PC-9 (cell line): Measurements from ENCODE around the gene EIF3B. TPM values are rescaled to one million over a fixed set of nuclear protein-coding genes. Genes with fewer than 3 reads are reported as not detected.
"Not testable (repeated sequence)": the region's sequence is repeated elsewhere in the genome, so short reads cannot be mapped to it uniquely, and the experiment has no call there.

Source experiments
- BruUV-seq: library from RNA; stranded (reverse); fragments of 400-500 nt; replicated peaks from 2 replicates; lab custom pipeline; 2021; lab: Mats Ljungman, UMichigan
- CTCF ChIA-PET: fragments of 300-600 bp; sonication (Branson Sonifier 250); formaldehyde crosslinking; loops from one replicate; lab custom pipeline; 2022; ENCODE audit warnings: antibody characterized with exemption; lab: Charles Lee
- POLR2A ChIA-PET: fragments of 300-600 bp; sonication (Branson Sonifier 250); formaldehyde crosslinking; loops from one replicate; lab custom pipeline; 2022; ENCODE audit warnings: antibody characterized with exemption; ENCODE audit not compliant: unreplicated experiment; lab: Charles Lee
- DNase-seq, 2 experiments: peaks; one replicate each; pipeline versions ENCODE4 v3.0.0 to v3.0.0-alpha.2; 2015 to 2022; ENCODE audit warnings: mixed read lengths in 1 of 2
- H2AFZ ChIP-seq: fragments of 200-600 bp; sonication (generic); 2 replicates; pipeline ENCODE4 v1.8.1; 2017; ENCODE audit warnings: antibody characterized with exemption
- H3F3A ChIP-seq: fragments of 200-600 bp; sonication (generic); 2 replicates; pipeline ENCODE4 v1.8.1; 2017; ENCODE audit warnings: antibody characterized with exemption, mild to moderate bottlenecking, low read depth; ENCODE audit not compliant: insufficient read depth
- H3K27ac ChIP-seq: fragments of 200-600 bp; sonication (generic); 2 replicates; pipeline ENCODE4 v1.6.1; 2016; ENCODE audit warnings: mixed run types
- H3K27me3 ChIP-seq: fragments of 200-600 bp; sonication (generic); 2 replicates; pipeline ENCODE4 v1.6.1; 2016; ENCODE audit warnings: low read depth, mixed run types; ENCODE audit not compliant: insufficient read depth
- H3K36me3 ChIP-seq: fragments of 200-600 bp; sonication (generic); 2 replicates; pipeline ENCODE4 v1.6.1; 2016; ENCODE audit warnings: low read depth, mixed run types
- H3K4me1 ChIP-seq: fragments of 200-600 bp; sonication (generic); replicated peaks from 2 replicates; pipeline ENCODE4 v1.6.1; 2016; ENCODE audit warnings: mixed run types; ENCODE audit not compliant: insufficient read depth
- H3K4me2 ChIP-seq: fragments of 200-600 bp; sonication (generic); 2 replicates; pipeline ENCODE4 v1.6.1; 2017; ENCODE audit warnings: mixed run types
- H3K4me3 ChIP-seq: fragments of 200-600 bp; sonication (generic); 2 replicates; pipeline ENCODE4 v1.6.1; 2016; ENCODE audit warnings: mixed run types
- H3K79me2 ChIP-seq: fragments of 200-600 bp; sonication (generic); 2 replicates; pipeline ENCODE4 v1.6.1; 2017; ENCODE audit warnings: low read depth, mixed run types
- H3K9me2 ChIP-seq: fragments of 200-600 bp; sonication (generic); 2 replicates; pipeline ENCODE4 v1.8.1; 2017; ENCODE audit warnings: mild to moderate bottlenecking; ENCODE audit not compliant: insufficient read depth
- H3K9me3 ChIP-seq: fragments of 200-600 bp; sonication (generic); 2 replicates; pipeline ENCODE4 v1.8.1; 2016; ENCODE audit warnings: low read depth; ENCODE audit not compliant: insufficient read depth
- H4K20me1 ChIP-seq: fragments of 200-600 bp; sonication (generic); 2 replicates; pipeline ENCODE4 v1.8.1; 2017; ENCODE audit not compliant: insufficient read depth
- EZH2 ChIP-seq: fragments of 200-600 bp; sonication (generic); IDR thresholded peaks from 2 replicates; pipeline ENCODE4 v1.8.0; 2017; ENCODE audit warnings: antibody characterized with exemption, low read depth
- intact Hi-C: fragments of 100-400 bp; cut with micrococcal nuclease; formaldehyde crosslinking; loops from one replicate; pipeline ENCODE4 v1.10.0; 2022; ENCODE audit not compliant: unreplicated experiment
- total RNA-seq: library from RNA; stranded (reverse); gene quantifications from 2 replicates; pipeline ENCODE4 v1.2.3, GENCODE V29; 2021
- TF ChIP-seq, protein P1 (sequence below): fragments of 200-600 bp; sonication (generic); conservative IDR thresholded peaks from 2 replicates; pipeline ENCODE4 v1.6.1; 2017; ENCODE audit warnings: mixed run types, antibody characterized with exemption, mild to moderate bottlenecking, moderate library complexity

EIF3B gene
- total RNA-seq, 1 experiment from 2014 or later, result 299 TPM

DNA sequence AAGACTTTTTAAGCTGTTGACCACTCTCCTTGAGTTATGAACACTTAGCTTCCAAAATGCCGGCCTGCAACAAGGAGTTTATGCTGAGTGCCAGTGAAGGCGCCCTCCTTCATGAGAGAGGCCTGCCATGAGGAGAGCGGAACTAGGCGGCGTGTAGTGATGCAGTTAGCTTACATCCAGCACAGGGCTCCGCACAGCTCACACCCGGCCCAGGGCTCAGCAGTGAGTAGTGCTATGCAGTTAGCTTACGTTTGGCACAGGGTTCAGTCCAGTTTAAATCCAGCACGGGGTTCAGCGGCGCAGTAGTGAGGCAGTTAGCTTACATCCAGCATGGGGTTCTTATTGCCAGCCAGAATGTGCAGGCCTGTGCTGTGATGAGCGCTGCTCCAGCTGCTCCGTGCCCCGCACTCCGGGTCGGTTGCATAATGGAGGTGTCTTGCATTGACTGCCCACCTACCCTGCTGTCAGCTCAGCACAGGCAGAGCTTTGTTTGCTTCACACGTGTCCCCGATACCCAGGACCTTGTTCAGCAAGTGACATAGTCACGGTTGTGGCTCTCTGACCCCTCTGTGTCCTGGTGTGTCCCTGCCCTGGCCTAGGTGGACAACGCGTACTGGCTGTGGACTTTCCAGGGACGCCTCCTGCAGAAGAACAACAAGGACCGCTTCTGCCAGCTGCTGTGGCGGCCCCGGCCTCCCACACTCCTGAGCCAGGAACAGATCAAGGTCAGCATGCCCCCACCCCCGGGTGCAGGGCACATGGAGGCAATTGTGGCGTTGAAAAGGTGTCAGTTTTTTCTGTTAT, 21.9 kb downstream of the EIF3B start:
- Histone ChIP-seq H3K4me2 (no peak overlapping the region), H3K27me3 (no peaks in the 10 kb centered on the region), H3K9me2 (no peaks in the 10 kb centered on the region), H3K79me2 (peaks cover 35% of the 10 kb centered on the region), H3K36me3 (peaks cover 74% of the 10 kb centered on the region), H2AFZ (no peak overlapping the region), H3K27ac (no peak overlapping the region), H3F3A (peaks cover 66% of the 10 kb centered on the region), H3K9me3 (no peaks in the 10 kb centered on the region), H4K20me1 (peaks cover 84% of the 10 kb centered on the region), H3K4me3 (no peak overlapping the region), H3K4me1 (no peaks in the 10 kb centered on the region)
- DNase-seq, result no peak
- CTCF ChIA-PET, result interaction anchor here (0.5 kb wide), 1 partner anchor 26 kb away, joined by 11 read pairs; no protein-coding TSS in a partner anchor
- no TSS peak for BruUV-seq
- POLR2A ChIA-PET, result interaction anchor here (0.6 kb wide), 1 partner anchor 19 kb away, joined by 7 read pairs; no protein-coding TSS in a partner anchor
- intact Hi-C loops, result no loop called here
- TF ChIP-seq EZH2, result no peak
- TF ChIP-seq, protein P1, sequence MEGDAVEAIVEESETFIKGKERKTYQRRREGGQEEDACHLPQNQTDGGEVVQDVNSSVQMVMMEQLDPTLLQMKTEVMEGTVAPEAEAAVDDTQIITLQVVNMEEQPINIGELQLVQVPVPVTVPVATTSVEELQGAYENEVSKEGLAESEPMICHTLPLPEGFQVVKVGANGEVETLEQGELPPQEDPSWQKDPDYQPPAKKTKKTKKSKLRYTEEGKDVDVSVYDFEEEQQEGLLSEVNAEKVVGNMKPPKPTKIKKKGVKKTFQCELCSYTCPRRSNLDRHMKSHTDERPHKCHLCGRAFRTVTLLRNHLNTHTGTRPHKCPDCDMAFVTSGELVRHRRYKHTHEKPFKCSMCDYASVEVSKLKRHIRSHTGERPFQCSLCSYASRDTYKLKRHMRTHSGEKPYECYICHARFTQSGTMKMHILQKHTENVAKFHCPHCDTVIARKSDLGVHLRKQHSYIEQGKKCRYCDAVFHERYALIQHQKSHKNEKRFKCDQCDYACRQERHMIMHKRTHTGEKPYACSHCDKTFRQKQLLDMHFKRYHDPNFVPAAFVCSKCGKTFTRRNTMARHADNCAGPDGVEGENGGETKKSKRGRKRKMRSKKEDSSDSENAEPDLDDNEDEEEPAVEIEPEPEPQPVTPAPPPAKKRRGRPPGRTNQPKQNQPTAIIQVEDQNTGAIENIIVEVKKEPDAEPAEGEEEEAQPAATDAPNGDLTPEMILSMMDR, result no peak

DNA sequence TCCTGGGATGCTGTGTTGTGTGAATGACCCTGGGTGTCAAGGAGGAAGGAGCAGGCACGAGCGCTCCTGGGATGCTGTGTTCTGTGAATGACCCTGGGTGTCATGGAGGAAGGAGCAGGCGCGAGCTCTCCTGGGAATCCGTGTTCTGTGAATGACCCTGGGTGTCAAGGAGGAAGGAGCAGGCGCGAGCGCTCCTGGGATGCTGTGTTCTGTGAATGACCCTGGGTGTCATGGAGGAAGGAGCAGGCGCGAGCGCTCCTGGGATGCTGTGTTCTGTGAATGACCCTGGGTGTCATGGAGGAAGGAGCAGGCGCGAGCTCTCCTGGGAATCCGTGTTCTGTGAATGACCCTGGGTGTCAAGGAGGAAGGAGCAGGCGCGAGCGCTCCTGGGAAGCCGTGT, 22.9 kb downstream of the EIF3B start:
- H3K4me3 ChIP-seq, H3K9me3 ChIP-seq, BruUV-seq, H3K4me2 ChIP-seq, DNase-seq, POLR2A ChIA-PET, intact Hi-C loops, CTCF ChIA-PET, H3K27ac ChIP-seq, H2AFZ ChIP-seq, H3K9me2 ChIP-seq, H3K4me1 ChIP-seq, H3K27me3 ChIP-seq: not testable (repeated sequence)
- Histone ChIP-seq H3K36me3 (peaks cover 68% of the 10 kb centered on the region), H3K79me2 (peaks cover 27% of the 10 kb centered on the region), H4K20me1 (peaks cover 84% of the 10 kb centered on the region), H3F3A (peaks cover 68% of the 10 kb centered on the region)

DNA sequence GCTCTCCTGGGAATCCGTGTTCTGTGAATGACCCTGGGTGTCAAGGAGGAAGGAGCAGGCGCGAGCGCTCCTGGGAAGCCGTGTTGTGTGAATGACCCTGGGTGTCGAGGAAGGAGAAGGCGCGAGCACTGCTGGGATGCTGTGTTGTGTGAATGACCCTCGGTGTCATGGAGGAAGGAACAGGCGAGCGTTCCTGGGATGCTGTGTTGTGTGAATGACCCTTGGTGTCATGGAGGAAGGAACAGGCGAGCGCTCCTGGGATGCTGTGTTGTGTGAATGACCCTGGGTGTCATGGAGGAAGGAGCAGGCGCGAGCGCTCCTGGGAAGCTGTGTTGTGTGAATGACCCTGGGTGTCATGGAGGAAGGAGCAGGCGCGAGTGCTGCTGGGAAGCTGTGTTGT, 23.5 kb downstream of the EIF3B start:
- H2AFZ ChIP-seq, DNase-seq, H3K9me2 ChIP-seq, H3K9me3 ChIP-seq, H3K4me3 ChIP-seq, H3K27ac ChIP-seq, CTCF ChIA-PET, POLR2A ChIA-PET, H3K4me2 ChIP-seq, H3K27me3 ChIP-seq, BruUV-seq, intact Hi-C loops, H3K4me1 ChIP-seq: not testable (repeated sequence)
- Histone ChIP-seq H4K20me1 (peaks cover 81% of the 10 kb centered on the region), H3K79me2 (peaks cover 23% of the 10 kb centered on the region), H3K36me3 (peaks cover 63% of the 10 kb centered on the region), H3F3A (peaks cover 73% of the 10 kb centered on the region)

DNA sequence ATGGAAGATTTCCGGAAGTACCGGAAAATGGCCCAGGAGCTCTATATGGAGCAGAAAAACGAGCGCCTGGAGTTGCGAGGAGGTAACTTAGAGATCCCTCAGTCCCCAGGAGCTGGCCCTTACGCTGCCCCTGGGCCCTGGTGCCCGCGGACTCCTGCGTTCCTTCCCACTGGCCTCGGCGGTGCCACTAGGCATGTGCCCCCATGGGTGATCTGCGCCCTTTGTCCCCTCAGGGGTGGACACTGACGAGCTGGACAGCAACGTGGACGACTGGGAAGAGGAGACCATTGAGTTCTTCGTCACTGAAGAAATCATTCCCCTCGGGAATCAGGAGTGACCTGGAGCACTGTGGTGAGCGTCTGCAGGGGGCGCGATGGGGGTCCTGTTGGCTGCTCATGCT, 24.5 kb downstream of the EIF3B start:
- Histone ChIP-seq H3K9me3 (no peaks in the 10 kb centered on the region), H2AFZ (no peak overlapping the region), H3K27me3 (no peaks in the 10 kb centered on the region), H3K27ac (no peak overlapping the region), H4K20me1 (peaks cover 74% of the 10 kb centered on the region), H3K79me2 (peaks cover 19% of the 10 kb centered on the region), H3K36me3 (peaks cover 52% of the 10 kb centered on the region), H3K4me2 (no peak overlapping the region), H3K4me3 (no peak overlapping the region), H3K9me2 (no peaks in the 10 kb centered on the region), H3K4me1 (no peaks in the 10 kb centered on the region), H3F3A (peaks cover 72% of the 10 kb centered on the region)
- no peak for DNase-seq
- intact Hi-C loops, result no loop called here
- TF ChIP-seq, protein P1, result no peak
- TF ChIP-seq EZH2, result no peak
- CTCF ChIA-PET, result no interaction called here
- no TSS peak for BruUV-seq
- POLR2A ChIA-PET, result interaction anchor here (0.7 kb wide), 1 partner anchor 28 kb away, joined by 5 read pairs; no protein-coding TSS in a partner anchor
